Tibial nerve (tissue), 3 donors: Measurements from ENCODE around the gene SLBP.

ENCODE experiments used
- CTCF ChIP-seq, 5 experiments: fragments of 200-600 bp in 3 of 5; fragments of 450-650 bp in 2 of 5; sonication (generic) in 3 of 5; IDR thresholded peaks; one replicate each; pipeline ENCODE4 v1.5.1; 2016 to 2019; ENCODE audit warnings: antibody characterized with exemption in 5 of 5, mild to moderate bottlenecking in 3 of 5, moderate library complexity in 2 of 5
- POLR2A ChIP-seq, 2 donors: fragments of 450-650 bp; IDR thresholded peaks; one replicate each; pipeline ENCODE4 v1.6.1; 2017; ENCODE audit warnings: antibody characterized with exemption in 2 of 2, mild to moderate bottlenecking in 2 of 2, moderate library complexity in 2 of 2

GRCh38 chr4:1744552-1744951 lies 32.4 kb upstream of the SLBP start:
- TF ChIP-seq CTCF (IDR thresholded peaks at IDR 0.05) (no peak), POLR2A (IDR thresholded peaks at IDR 0.05) (no peak)
